Adipocyte (in vitro differentiated cells): Measurements from ENCODE around the gene SPDL1.

Experiments used
- DNase-seq: peaks from one replicate; pipeline ENCODE4 v3.0.0-alpha.2; 2015; ENCODE audit warnings: low read depth
- H3K27me3 ChIP-seq: replicated peaks from 2 replicates; pipeline ENCODE4 v1.7.0; 2013; ENCODE audit warnings: mild to moderate bottlenecking, low read length, moderate library complexity; ENCODE audit not compliant: control insufficient read depth, insufficient read depth
- H3K36me3 ChIP-seq: 2 replicates; pipeline ENCODE4 v1.7.0; 2013; ENCODE audit warnings: low read length, mild to moderate bottlenecking, moderate library complexity; ENCODE audit not compliant: control insufficient read depth, insufficient read depth, severe bottlenecking
- H3K4me1 ChIP-seq: 2 replicates; pipeline ENCODE4 v1.7.0; 2013; ENCODE audit warnings: mild to moderate bottlenecking, low read length, moderate library complexity; ENCODE audit not compliant: control insufficient read depth, insufficient read depth
- H3K4me3 ChIP-seq: 2 replicates; pipeline ENCODE4 v1.7.0; 2013; ENCODE audit warnings: mild to moderate bottlenecking, low read length, moderate library complexity
- H3K9ac ChIP-seq: 2 replicates; pipeline ENCODE4 v1.7.0; 2013; ENCODE audit warnings: mild to moderate bottlenecking, low read length, moderate library complexity
- H3K9me3 ChIP-seq: 2 replicates; pipeline ENCODE4 v1.7.0; 2013; ENCODE audit warnings: mild to moderate bottlenecking, low read length, moderate library complexity; ENCODE audit not compliant: control insufficient read depth

Gene SPDL1

DNA sequence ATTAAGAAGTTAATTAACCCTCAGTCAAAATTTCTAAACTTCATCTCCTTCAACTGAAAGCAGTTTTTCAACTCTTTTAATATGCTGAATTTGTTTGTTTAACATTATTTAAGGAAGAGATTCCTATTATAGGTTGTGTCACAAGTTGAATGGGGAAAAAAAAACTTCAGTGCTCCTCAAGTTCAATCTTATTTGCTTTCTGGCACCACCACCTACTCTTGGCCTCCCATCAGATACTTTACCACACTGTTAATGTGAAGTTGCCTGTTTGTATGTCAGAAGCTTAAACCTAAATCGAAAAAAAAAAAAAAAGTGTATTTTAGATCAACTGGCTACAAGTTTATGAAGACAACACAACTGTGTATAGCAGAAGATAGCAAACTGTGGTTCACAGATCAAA lies 49.4 kb downstream of the SPDL1 start:
- Histone ChIP-seq H3K4me3 (no peak overlapping the region), H3K36me3 (no peaks in the 10 kb centered on the region), H3K9ac (no peak overlapping the region), H3K9me3 (no peaks in the 10 kb centered on the region), H3K4me1 (peaks cover 36% of the 10 kb centered on the region), H3K27me3 (no peaks in the 10 kb centered on the region)
- DNase-seq = no peak

DNA sequence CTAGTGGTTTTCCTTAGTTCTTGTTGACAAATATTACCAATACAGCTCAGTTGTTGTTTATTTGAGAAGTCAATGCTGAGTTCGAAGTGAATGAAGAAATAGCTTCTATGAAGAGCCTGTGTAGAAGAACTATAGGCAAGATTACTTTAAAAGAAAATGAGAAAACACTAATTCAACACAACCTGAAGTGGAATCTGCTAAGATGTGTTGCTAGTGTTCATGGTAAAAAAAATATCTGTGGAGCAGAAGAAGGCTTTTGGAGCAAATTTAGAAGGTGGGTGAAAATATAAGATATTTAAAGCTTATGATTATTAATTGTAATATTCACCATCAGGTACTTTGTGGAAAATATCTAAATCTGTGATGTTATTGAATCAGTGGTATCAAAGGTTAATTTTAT lies 51.0 kb downstream of the SPDL1 start:
- H3K36me3 ChIP-seq = no peaks in the 10 kb centered on the region
- no peak for DNase-seq
- peaks cover 9% of the 10 kb centered on the region for H3K9me3 ChIP-seq

GRCh38 chr5:169635936-169636335 lies 52.4 kb downstream of the SPDL1 start:
- DNase-seq = no peak
- H3K36me3 ChIP-seq = no peaks in the 10 kb centered on the region
- H3K9me3 ChIP-seq = peaks cover 16% of the 10 kb centered on the region
- no peak overlapping the region for H3K4me3 ChIP-seq
- H3K27me3 ChIP-seq = no peaks in the 10 kb centered on the region
- H3K4me1 ChIP-seq = peaks cover 16% of the 10 kb centered on the region
- H3K9ac ChIP-seq = no peak overlapping the region

More for the DNA sequence above, 51.0 kb downstream of the SPDL1 start:
- H3K9ac ChIP-seq = no peak overlapping the region
- peaks cover 28% of the 10 kb centered on the region for H3K4me1 ChIP-seq
- no peaks in the 10 kb centered on the region for H3K27me3 ChIP-seq
- no peak overlapping the region for H3K4me3 ChIP-seq

DNA sequence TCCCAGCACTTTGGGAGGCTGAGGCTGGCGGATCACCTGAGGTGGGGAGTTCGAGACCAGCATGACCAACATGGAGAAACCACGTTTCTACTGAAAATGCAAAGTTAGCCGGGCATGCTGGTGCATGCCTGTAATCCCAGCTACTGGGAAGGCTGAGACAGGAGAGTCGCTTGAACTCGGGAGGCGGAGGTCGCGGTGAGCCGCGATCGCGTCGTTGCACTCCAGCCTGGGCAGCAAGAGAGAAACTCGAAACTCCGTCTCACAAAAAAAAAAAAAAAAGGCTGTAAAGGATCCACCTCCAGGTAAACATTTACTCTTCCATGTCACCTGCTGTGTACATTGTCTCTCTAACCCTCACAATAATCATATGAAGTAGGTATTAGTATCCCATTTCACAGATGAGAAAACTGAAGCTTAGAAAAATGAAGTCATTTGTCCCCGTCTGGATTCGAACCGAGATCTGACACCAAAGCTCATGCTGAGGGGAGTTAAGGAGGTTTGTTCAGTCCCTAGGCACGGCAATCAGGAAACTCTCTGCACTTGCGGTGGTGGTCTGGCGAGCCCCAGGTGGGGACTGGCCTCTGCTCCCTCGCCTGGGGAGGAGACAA lies 53.0 kb downstream of the SPDL1 start:
- Histone ChIP-seq H3K4me3 (peak overlapping the region; percentile 64), H3K9ac (no peak overlapping the region), H3K36me3 (no peaks in the 10 kb centered on the region), H3K4me1 (peaks cover 9% of the 10 kb centered on the region), H3K9me3 (peaks cover 16% of the 10 kb centered on the region), H3K27me3 (no peaks in the 10 kb centered on the region)
- no peak for DNase-seq

DNA sequence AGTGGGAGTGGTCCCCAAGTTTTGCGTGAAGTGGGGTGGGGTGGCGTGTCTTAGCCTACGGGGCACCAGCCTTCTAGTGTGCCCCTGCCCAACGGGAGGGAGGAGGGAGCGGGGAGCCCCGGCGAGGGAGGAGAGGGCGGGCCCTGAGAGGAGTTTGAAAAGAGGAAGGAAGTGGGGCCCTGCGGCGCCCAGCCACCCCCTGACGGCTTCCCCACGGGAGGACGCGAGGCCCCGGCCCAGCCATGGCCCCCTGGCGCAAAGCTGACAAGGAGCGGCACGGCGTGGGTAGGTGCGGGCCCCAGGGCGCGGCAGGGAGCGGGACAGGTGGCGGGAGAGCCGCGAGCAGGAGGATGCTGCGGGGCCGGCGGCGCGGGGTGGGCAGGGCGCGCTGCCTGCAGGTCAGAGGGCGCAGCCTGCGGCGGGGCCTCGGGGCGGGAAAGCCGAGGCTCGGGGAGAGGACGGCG lies 53.5 kb downstream of the SPDL1 start, which contains the start of gene DOCK2:
DOCK2 (plus strand) TSS at position 191 of the 464 bp plus-strand sequence; CDS start at position 243, 52 bp downstream.
- peaks cover 5% of the 10 kb centered on the region for H3K4me1 ChIP-seq
- peaks cover 16% of the 10 kb centered on the region for H3K9me3 ChIP-seq
- H3K27me3 ChIP-seq = no peaks in the 10 kb centered on the region
- no peaks in the 10 kb centered on the region for H3K36me3 ChIP-seq
- H3K4me3 ChIP-seq = peak within 1 kb of the TSS; percentile 64
- no peak for DNase-seq
- H3K9ac ChIP-seq = no peak within 1 kb of the TSS

GRCh38 chr5:169637549-169638121 lies 54.1 kb downstream of the SPDL1 start:
- no peak for DNase-seq
- peaks cover 5% of the 10 kb centered on the region for H3K4me1 ChIP-seq
- H3K4me3 ChIP-seq = peak overlapping the region; percentile 64

DNA sequence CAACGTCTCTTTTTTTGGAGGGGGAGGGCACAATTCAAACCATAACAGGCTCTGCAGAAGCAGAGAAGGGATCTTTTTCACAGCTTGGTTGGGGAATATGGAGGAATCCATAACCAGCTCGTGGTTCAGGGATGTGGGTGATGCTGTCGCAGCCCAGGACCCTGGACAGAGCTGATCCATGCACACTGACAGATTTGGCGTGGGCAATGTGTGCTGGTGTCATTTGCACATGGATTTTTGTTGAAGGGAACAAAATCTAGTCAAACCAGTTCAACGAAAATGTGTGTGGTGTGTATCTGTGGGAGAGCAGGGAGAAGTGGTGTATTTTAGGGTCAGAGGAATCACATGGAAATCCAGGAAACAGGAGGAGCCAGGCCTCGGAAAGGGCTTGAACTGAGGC lies 57.7 kb downstream of the SPDL1 start:
- peak; percentile 48 for DNase-seq

More at GRCh38 chr5:169637549-169638121, 54.1 kb downstream of the SPDL1 start:
- Histone ChIP-seq H3K27me3 (no peaks in the 10 kb centered on the region), H3K9me3 (peaks cover 16% of the 10 kb centered on the region), H3K36me3 (no peaks in the 10 kb centered on the region), H3K9ac (no peak overlapping the region)

GRCh38 chr5:169646856-169647255 lies 63.3 kb downstream of the SPDL1 start:
- H3K4me1 ChIP-seq = peaks cover 13% of the 10 kb centered on the region
- no peak overlapping the region for H3K9ac ChIP-seq
- DNase-seq = no peak
- H3K36me3 ChIP-seq = no peaks in the 10 kb centered on the region
- no peak overlapping the region for H3K4me3 ChIP-seq
- H3K27me3 ChIP-seq = no peaks in the 10 kb centered on the region
- H3K9me3 ChIP-seq = no peaks in the 10 kb centered on the region

More for the DNA sequence above, 57.7 kb downstream of the SPDL1 start:
- Histone ChIP-seq H3K9ac (no peak overlapping the region), H3K27me3 (no peaks in the 10 kb centered on the region), H3K4me3 (no peak overlapping the region), H3K4me1 (no peaks in the 10 kb centered on the region), H3K9me3 (peaks cover 16% of the 10 kb centered on the region), H3K36me3 (no peaks in the 10 kb centered on the region)

- Histone ChIP-seq H3K9ac (no peak overlapping the region), H3K36me3 (no peaks in the 10 kb centered on the region), H3K27me3 (no peaks in the 10 kb centered on the region), H3K9me3 (no peaks in the 10 kb centered on the region), H3K4me3 (no peak overlapping the region), H3K4me1 (peaks cover 16% of the 10 kb centered on the region)
- DNase-seq = no peak
These were observed 64.0 kb downstream of the SPDL1 start for GRCh38 chr5:169647566-169647965.

- peaks cover 16% of the 10 kb centered on the region for H3K4me1 ChIP-seq
- no peaks in the 10 kb centered on the region for H3K9me3 ChIP-seq
- no peak for DNase-seq
- no peaks in the 10 kb centered on the region for H3K36me3 ChIP-seq
- H3K4me3 ChIP-seq = no peak overlapping the region
- H3K9ac ChIP-seq = no peak overlapping the region
- H3K27me3 ChIP-seq = no peaks in the 10 kb centered on the region
These were observed 65.2 kb downstream of the SPDL1 start for GRCh38 chr5:169648725-169649310.

GRCh38 chr5:169649486-169649885 lies 65.9 kb downstream of the SPDL1 start:
- no peaks in the 10 kb centered on the region for H3K27me3 ChIP-seq
- no peaks in the 10 kb centered on the region for H3K36me3 ChIP-seq
- H3K9me3 ChIP-seq = no peaks in the 10 kb centered on the region
- no peak overlapping the region for H3K9ac ChIP-seq
- no peak for DNase-seq
- no peak overlapping the region for H3K4me3 ChIP-seq
- peaks cover 16% of the 10 kb centered on the region for H3K4me1 ChIP-seq
